H1 (cell line): Measurements from ENCODE around the gene ID2.

Experiments used
- EZH2 ChIP-seq: fragments of 200-600 bp; sonication (generic); IDR thresholded peaks from 2 replicates; pipeline ENCODE4 v1.7.1; 2012; ENCODE audit warnings: low read depth, mild to moderate bottlenecking, moderate library complexity, low read length, inconsistent platforms; ENCODE audit not compliant: severe bottlenecking
- POLR2A ChIP-seq, 2 experiments: IDR thresholded peaks; 1 replicate in 1 of 2; 2 replicates in 1 of 2; pipeline ENCODE4 v1.6.1; 2011; ENCODE audit warnings: low read depth in 2 of 2, low read length in 2 of 2, mild to moderate bottlenecking in 2 of 2; ENCODE audit errors: control extremely low read depth in 1 of 2
- TF ChIP-seq, protein P1 (sequence below), 3 experiments: IDR thresholded peaks; 1 replicate in 2 of 3; 2 replicates in 1 of 3; pipeline versions ENCODE4 v1.5.1 to v1.6.1; 2011; ENCODE audit warnings: low read length in 3 of 3, mild to moderate bottlenecking in 3 of 3, inconsistent platforms in 2 of 3, low read depth in 1 of 3, moderate library complexity in 1 of 3; ENCODE audit not compliant: insufficient read depth in 1 of 3; ENCODE audit errors: control extremely low read depth in 1 of 3

DNA sequence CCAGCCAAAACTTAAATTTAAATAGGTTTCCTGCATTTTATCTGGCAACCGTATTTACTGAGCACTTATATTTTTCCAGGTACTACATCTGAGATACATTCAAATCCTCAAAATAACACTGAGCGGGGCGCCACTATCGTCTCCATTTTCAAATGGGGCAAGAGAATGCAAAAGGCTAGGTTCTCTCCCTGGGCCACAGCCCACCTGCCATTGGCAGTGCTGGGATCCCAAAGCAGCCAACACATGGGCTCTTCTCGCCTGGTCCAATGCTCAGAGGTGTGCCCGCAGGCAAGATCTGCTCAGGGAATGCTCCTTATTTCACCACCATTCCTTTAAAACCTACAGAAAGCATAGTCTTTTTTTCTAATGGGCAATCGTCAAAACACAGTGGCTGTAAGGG, 11.3 kb upstream of the ID2 start:
- TF ChIP-seq POLR2A (IDR thresholded peaks at IDR 0.05; ENCODE audit: control extremely low read depth in 1 of 2, low read depth in 2 of 2, low read length in 2 of 2) (no peak), EZH2 (no peak)
- TF ChIP-seq, protein P1, sequence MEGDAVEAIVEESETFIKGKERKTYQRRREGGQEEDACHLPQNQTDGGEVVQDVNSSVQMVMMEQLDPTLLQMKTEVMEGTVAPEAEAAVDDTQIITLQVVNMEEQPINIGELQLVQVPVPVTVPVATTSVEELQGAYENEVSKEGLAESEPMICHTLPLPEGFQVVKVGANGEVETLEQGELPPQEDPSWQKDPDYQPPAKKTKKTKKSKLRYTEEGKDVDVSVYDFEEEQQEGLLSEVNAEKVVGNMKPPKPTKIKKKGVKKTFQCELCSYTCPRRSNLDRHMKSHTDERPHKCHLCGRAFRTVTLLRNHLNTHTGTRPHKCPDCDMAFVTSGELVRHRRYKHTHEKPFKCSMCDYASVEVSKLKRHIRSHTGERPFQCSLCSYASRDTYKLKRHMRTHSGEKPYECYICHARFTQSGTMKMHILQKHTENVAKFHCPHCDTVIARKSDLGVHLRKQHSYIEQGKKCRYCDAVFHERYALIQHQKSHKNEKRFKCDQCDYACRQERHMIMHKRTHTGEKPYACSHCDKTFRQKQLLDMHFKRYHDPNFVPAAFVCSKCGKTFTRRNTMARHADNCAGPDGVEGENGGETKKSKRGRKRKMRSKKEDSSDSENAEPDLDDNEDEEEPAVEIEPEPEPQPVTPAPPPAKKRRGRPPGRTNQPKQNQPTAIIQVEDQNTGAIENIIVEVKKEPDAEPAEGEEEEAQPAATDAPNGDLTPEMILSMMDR (IDR thresholded peaks at IDR 0.05; ENCODE audit: control extremely low read depth in 1 of 3, insufficient read depth in 1 of 3, low read depth in 1 of 3, low read length in 3 of 3), result no peak
